Natural killer cell treated with Interleukin-12 subunit alpha and Interleukin-12 subunit beta and Interleukin-15 and Interleukin-18, amount 100 ng/mL, for 72 hours (primary cell): ENCODE results near the gene ETFDH. TPM values are rescaled to one million over a fixed set of nuclear protein-coding genes. Genes with fewer than 3 reads are reported as not detected.
"Not testable (repeated sequence)": the region's sequence is repeated elsewhere in the genome, so short reads cannot be mapped to it uniquely, and the experiment has no call there.

Experiments used
- ATAC-seq, 2 donors: fragments of 150-1000 bp; cut with Tn5 transposase in 1 of 2; sonication (Bioruptor Pico), chemical (Tn5 transposase) in 1 of 2; 2 replicates each; pipeline ENCODE4 v1.10.0; 2021
- DNase-seq: peaks from one replicate; pipeline ENCODE4 v3.0.0; 2022; ENCODE audit warnings: low spot score
- H3K27ac Mint-ChIP-seq, 2 donors: 1 replicate in 1 of 2; 2 replicates in 1 of 2; pipeline ENCODE4 v1.8.0; 2022; ENCODE audit warnings: mixed read lengths in 2 of 2, mild to moderate bottlenecking in 1 of 2, moderate library complexity in 1 of 2
- H3K27me3 Mint-ChIP-seq, 2 donors: 1 replicate in 1 of 2; 2 replicates in 1 of 2; pipeline ENCODE4 v1.8.0; 2022; ENCODE audit warnings: mixed read lengths in 2 of 2
- H3K36me3 Mint-ChIP-seq: one replicate; pipeline ENCODE4 v1.8.0; 2022; ENCODE audit warnings: mixed read lengths
- H3K4me1 Mint-ChIP-seq, 2 donors: 1 replicate in 1 of 2; 2 replicates in 1 of 2; pipeline ENCODE4 v1.8.0; 2022; ENCODE audit warnings: low read depth in 2 of 2, mixed read lengths in 2 of 2, mild to moderate bottlenecking in 1 of 2
- H3K4me3 Mint-ChIP-seq: one replicate; pipeline ENCODE4 v1.8.0; 2022; ENCODE audit warnings: mixed read lengths
- H3K9me3 Mint-ChIP-seq: 2 replicates; pipeline ENCODE4 v1.8.0; 2022; ENCODE audit warnings: mixed read lengths
- total RNA-seq, 2 donors: library from RNA; stranded (reverse); gene quantifications; one replicate each; pipeline ENCODE4 v1.2.3, GENCODE V29; 2022

ETFDH gene
- total RNA-seq, 2 donors from 2014 or later: 29.9 to 36.1 TPM

- Mint-ChIP-seq H3K27ac (no peak overlapping the region), H3K4me1 (peaks cover 19 to 27% of the 10 kb centered on the region in 2 donors), H3K36me3 (peaks cover 63% of the 10 kb centered on the region), H3K9me3 (no peaks in the 10 kb centered on the region), H3K4me3 (no peak overlapping the region), H3K27me3 (no peaks in the 10 kb centered on the region)
- ATAC-seq: no peak
- DNase-seq: no peak
Observed at GRCh38 chr4:158714937-158715336, 42.8 kb downstream of the ETFDH start.

- DNase-seq (no peak), ATAC-seq (no peak)
- H3K27me3 Mint-ChIP-seq: no peaks in the 10 kb centered on the region
- peak overlapping the region in 1 of 2 donors; percentile 9 for H3K27ac Mint-ChIP-seq
- peaks cover 19 to 28% of the 10 kb centered on the region in 2 donors for H3K4me1 Mint-ChIP-seq
- peaks cover 59% of the 10 kb centered on the region for H3K36me3 Mint-ChIP-seq
- H3K9me3 Mint-ChIP-seq: no peaks in the 10 kb centered on the region
- no peak overlapping the region for H3K4me3 Mint-ChIP-seq
Observed at GRCh38 chr4:158715802-158716201, 43.7 kb downstream of the ETFDH start.

- H3K4me1 Mint-ChIP-seq: peaks cover 30 to 54% of the 10 kb centered on the region in 2 donors
- DNase-seq: no peak
- ATAC-seq: no peak
- peaks cover 5 to 7% of the 10 kb centered on the region in 2 donors for H3K27me3 Mint-ChIP-seq
- peaks cover 48% of the 10 kb centered on the region for H3K36me3 Mint-ChIP-seq
- peak overlapping the region; percentile 99 for H3K27ac Mint-ChIP-seq
- peak overlapping the region; percentile 99 for H3K4me3 Mint-ChIP-seq
- H3K9me3 Mint-ChIP-seq: no peaks in the 10 kb centered on the region
Observed at GRCh38 chr4:158721680-158722079, 49.6 kb downstream of the ETFDH start.

- no peak for ATAC-seq
Observed at GRCh38 chr4:158722291-158722916, 50.3 kb downstream of the ETFDH start.

GRCh38 chr4:158722917-158723793, 51.1 kb downstream of the ETFDH start, which contains the start of gene PPID:
PPID (minus strand) TSS chr4:158723396; CDS start chr4:158723288, 108 bp downstream.
- Mint-ChIP-seq H3K27me3 (peaks cover 10 to 11% of the 10 kb centered on the region in 2 donors), H3K4me3 (peak within 1 kb of the TSS; percentile 99), H3K36me3 (peaks cover 33% of the 10 kb centered on the region), H3K9me3 (no peaks in the 10 kb centered on the region), H3K4me1 (peaks cover 27 to 50% of the 10 kb centered on the region in 2 donors), H3K27ac (peak within 1 kb of the TSS; percentile 99)
- DNase-seq: peak; percentile 90
- ATAC-seq: peak; percentile 90 to 96

More at GRCh38 chr4:158722291-158722916, 50.3 kb downstream of the ETFDH start:
- Mint-ChIP-seq H3K9me3 (no peaks in the 10 kb centered on the region), H3K36me3 (peaks cover 41% of the 10 kb centered on the region), H3K27me3 (peaks cover 8 to 10% of the 10 kb centered on the region in 2 donors), H3K27ac (peak overlapping the region; percentile 99), H3K4me3 (peak overlapping the region; percentile 99), H3K4me1 (peaks cover 30 to 57% of the 10 kb centered on the region in 2 donors)
- DNase-seq: no peak

GRCh38 chr4:158724637-158725036, 52.5 kb downstream of the ETFDH start:
- peak in 1 of 2 donors; percentile 50 for ATAC-seq
- H3K27me3 Mint-ChIP-seq: peaks cover 24% of the 10 kb centered on the region in 2 donors
- DNase-seq: no peak
- peaks cover 19% of the 10 kb centered on the region for H3K36me3 Mint-ChIP-seq
- peaks cover 24 to 47% of the 10 kb centered on the region in 2 donors for H3K4me1 Mint-ChIP-seq
- peak overlapping the region; percentile 99 for H3K27ac Mint-ChIP-seq
- H3K9me3 Mint-ChIP-seq: no peaks in the 10 kb centered on the region
- H3K4me3 Mint-ChIP-seq: peak overlapping the region; percentile 99

- Mint-ChIP-seq H3K9me3 (no peaks in the 10 kb centered on the region), H3K27ac (peak overlapping the region in 1 of 2 donors; percentile 35), H3K36me3 (peaks cover 9% of the 10 kb centered on the region), H3K4me3 (peak overlapping the region; percentile 31), H3K4me1 (peaks cover 18 to 41% of the 10 kb centered on the region in 2 donors), H3K27me3 (peaks cover 32 to 35% of the 10 kb centered on the region in 2 donors)
- ATAC-seq: no peak
- DNase-seq: no peak
Observed at GRCh38 chr4:158726633-158727032, 54.5 kb downstream of the ETFDH start.

GRCh38 chr4:158728236-158728635, 56.1 kb downstream of the ETFDH start:
- Mint-ChIP-seq H3K36me3 (no peaks in the 10 kb centered on the region), H3K9me3 (no peaks in the 10 kb centered on the region), H3K27ac (peak overlapping the region; percentile 49 to 64), H3K4me3 (peak overlapping the region; percentile 4), H3K27me3 (peaks cover 43 to 45% of the 10 kb centered on the region in 2 donors), H3K4me1 (peaks cover 11 to 32% of the 10 kb centered on the region in 2 donors)
- DNase-seq (no peak), ATAC-seq (peak in 1 of 2 donors; percentile 28)

- Mint-ChIP-seq H3K9me3 (no peaks in the 10 kb centered on the region), H3K27me3 (peaks cover 43 to 45% of the 10 kb centered on the region in 2 donors), H3K27ac (peak overlapping the region; percentile 49 to 64), H3K36me3 (no peaks in the 10 kb centered on the region), H3K4me3 (no peak overlapping the region), H3K4me1 (peaks cover 3 to 21% of the 10 kb centered on the region in 2 donors)
- ATAC-seq (peak; percentile 64 to 84), DNase-seq (no peak)
Observed at GRCh38 chr4:158729716-158730559, 57.8 kb downstream of the ETFDH start.

GRCh38 chr4:158738866-158739265, 66.8 kb downstream of the ETFDH start:
- H3K36me3 Mint-ChIP-seq: no peaks in the 10 kb centered on the region
- no peak overlapping the region for H3K4me3 Mint-ChIP-seq
- H3K9me3 Mint-ChIP-seq: no peaks in the 10 kb centered on the region
- ATAC-seq (no peak), DNase-seq (no peak)
- H3K4me1 Mint-ChIP-seq: no peaks in the 10 kb centered on the region
- H3K27me3 Mint-ChIP-seq: peaks cover 6 to 9% of the 10 kb centered on the region in 2 donors
- no peak overlapping the region for H3K27ac Mint-ChIP-seq

GRCh38 chr4:158739600-158739999, 67.5 kb downstream of the ETFDH start:
- H3K4me3 Mint-ChIP-seq: no peak overlapping the region
- DNase-seq: no peak
- no peaks in the 10 kb centered on the region for H3K9me3 Mint-ChIP-seq
- H3K4me1 Mint-ChIP-seq: no peaks in the 10 kb centered on the region
- H3K36me3 Mint-ChIP-seq: no peaks in the 10 kb centered on the region
- H3K27me3 Mint-ChIP-seq: peaks cover 6 to 9% of the 10 kb centered on the region in 2 donors
- no peak for ATAC-seq
- no peak overlapping the region for H3K27ac Mint-ChIP-seq

GRCh38 chr4:158741326-158742021, 69.4 kb downstream of the ETFDH start:
- H3K27ac Mint-ChIP-seq: no peak overlapping the region
- ATAC-seq (no peak), DNase-seq (no peak)
- peaks cover 6 to 9% of the 10 kb centered on the region in 2 donors for H3K27me3 Mint-ChIP-seq
- H3K36me3 Mint-ChIP-seq: no peaks in the 10 kb centered on the region
- no peaks in the 10 kb centered on the region for H3K9me3 Mint-ChIP-seq
- no peak overlapping the region for H3K4me3 Mint-ChIP-seq
- no peaks in the 10 kb centered on the region for H3K4me1 Mint-ChIP-seq

- H3K4me1 Mint-ChIP-seq, H3K27ac Mint-ChIP-seq, H3K9me3 Mint-ChIP-seq, H3K4me3 Mint-ChIP-seq, H3K36me3 Mint-ChIP-seq, DNase-seq, H3K27me3 Mint-ChIP-seq, ATAC-seq: not testable (repeated sequence)
Observed at GRCh38 chr4:158746537-158746936, 74.4 kb downstream of the ETFDH start.
